Measurements from ENCODE around the gene LINGO1. TPM values are rescaled to one million over a fixed set of nuclear protein-coding genes. Genes with fewer than 3 reads are reported as not detected.

LINGO1 gene
- total RNA-seq, 1 donor from 2014 or later = 0.78 TPM

GRCh38 chr15:77622209-77622933, 10.3 kb downstream of the LINGO1 start:
- no peak for ATAC-seq
- DNase-seq (ENCODE audit: missing footprints) = peak; percentile 66
- intact Hi-C loops (cut with DNase I) = no loop called here

DNA sequence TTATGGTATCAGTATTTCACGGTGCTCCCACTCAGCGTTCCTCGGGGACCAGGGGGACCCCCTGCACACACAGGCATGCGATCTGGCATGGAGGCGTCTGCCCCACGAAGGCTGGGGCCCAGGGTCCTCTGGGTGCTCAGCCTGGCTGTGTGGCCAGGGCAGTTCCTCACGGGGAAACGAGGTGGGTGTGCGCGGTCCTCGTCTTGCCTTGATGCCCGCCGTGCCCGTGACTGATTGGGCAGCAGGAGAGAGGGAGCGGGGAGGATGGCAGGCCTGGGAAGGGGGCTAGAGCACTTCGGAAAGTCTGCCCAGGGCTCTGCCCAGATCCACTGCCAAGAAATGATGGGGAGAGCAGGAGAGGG, 10.9 kb downstream of the LINGO1 start:
- ATAC-seq = no peak
- DNase-seq (ENCODE audit: missing footprints) = peak; percentile 22
- intact Hi-C loops (cut with DNase I) = no loop called here

DNA sequence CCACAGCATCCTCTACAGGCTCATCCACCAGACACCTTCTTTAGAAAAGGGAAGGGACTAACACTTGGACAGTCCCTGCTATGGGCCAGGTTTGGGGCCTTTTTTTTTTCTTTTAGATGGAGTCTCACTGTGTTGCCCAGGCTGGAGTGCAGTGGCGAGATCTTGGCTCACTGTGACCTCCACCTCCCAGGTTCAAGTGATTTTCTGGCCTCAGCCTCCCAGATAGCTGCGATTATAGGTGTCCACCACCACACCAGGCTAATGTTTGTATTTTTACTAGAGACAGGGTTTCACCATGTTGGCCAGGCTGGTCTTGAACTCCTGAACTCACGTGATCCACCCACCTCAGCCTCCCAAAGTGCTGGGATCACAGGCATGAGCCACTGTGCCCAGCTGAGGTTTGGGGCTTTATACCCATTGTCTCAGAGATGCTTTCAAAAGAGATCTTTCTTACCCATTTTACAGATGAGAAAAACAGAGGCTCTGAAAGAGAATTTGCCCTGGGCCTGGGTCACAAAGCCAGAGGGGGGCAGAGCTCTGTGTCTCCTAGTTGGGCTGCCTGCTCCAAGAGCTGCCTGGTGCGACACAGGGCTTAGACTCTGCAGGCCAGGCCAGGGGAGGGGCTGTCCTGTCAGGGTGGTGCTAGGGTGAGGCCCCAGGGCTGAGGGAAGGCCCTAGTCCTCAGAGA, 11.6 kb downstream of the LINGO1 start:
- ATAC-seq (no peak), DNase-seq (ENCODE audit: missing footprints) (no peak)
- intact Hi-C loops (cut with DNase I) = no loop called here

- DNase-seq (ENCODE audit: missing footprints) = peak; percentile 45
- intact Hi-C loops (cut with DNase I) = no loop called here
- no peak for ATAC-seq
Measured at GRCh38 chr15:77620297-77620696, 12.4 kb downstream of the LINGO1 start.

- intact Hi-C loops (cut with DNase I) = no loop called here
- DNase-seq (ENCODE audit: missing footprints) (no peak), ATAC-seq (no peak)
Measured at GRCh38 chr15:77619883-77620282, 12.8 kb downstream of the LINGO1 start.

GRCh38 chr15:77617476-77618230, 15.1 kb downstream of the LINGO1 start:
- intact Hi-C loops (cut with DNase I) = no loop called here
- DNase-seq (ENCODE audit: missing footprints) (peak; percentile 49), ATAC-seq (no peak)

DNA sequence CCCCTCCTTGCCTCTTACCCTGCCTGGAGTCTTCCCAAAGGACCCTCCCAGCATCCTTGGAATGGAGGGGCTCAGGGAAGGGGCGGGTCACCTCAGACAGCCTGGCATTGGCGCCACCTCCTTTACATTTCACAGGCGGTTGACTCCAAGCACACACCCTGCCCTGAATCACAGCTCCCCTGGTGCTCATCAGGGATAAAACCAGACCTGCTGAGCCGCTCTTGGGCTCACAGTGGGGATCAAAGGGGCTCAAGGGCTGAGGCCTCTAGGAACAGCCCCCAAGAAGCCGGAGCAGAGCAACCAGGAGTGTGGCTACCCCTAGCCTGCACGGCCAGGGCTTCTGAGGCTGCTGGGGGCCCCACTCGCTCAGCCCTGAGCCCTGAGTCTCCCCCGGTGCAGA, 16.6 kb downstream of the LINGO1 start:
- ATAC-seq (no peak), DNase-seq (ENCODE audit: missing footprints) (peak; percentile 30)
- intact Hi-C loops (cut with DNase I) = no loop called here

DNA sequence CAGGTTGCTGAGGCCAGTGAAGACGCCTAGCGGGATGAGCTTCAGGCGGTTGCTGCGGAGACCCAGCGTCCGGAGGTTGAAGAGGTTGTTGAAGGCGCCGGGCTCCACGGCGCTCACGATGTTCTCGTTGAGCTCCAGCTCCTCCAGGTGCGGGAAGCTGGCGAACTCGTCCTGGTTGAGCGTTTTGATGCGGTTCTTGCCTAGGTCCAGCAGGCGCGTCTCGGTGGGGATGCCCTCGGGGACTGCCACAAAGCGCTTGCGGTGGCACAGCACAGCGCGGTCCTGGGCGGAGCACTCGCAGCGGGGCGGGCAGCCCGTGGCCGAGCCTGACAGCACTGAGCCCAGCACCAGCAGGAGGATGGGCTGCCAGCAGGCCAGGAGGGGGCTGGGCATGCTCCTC, 17.2 kb downstream of the LINGO1 start:
- peak; percentile 72 for DNase-seq (ENCODE audit: missing footprints)
- ATAC-seq = no peak
- intact Hi-C loops (cut with DNase I) = no loop called here

- ATAC-seq (no peak), DNase-seq (ENCODE audit: missing footprints) (peak; percentile 71)
- intact Hi-C loops (cut with DNase I) = no loop called here
Measured at GRCh38 chr15:77614251-77614806, 18.4 kb downstream of the LINGO1 start.

DNA sequence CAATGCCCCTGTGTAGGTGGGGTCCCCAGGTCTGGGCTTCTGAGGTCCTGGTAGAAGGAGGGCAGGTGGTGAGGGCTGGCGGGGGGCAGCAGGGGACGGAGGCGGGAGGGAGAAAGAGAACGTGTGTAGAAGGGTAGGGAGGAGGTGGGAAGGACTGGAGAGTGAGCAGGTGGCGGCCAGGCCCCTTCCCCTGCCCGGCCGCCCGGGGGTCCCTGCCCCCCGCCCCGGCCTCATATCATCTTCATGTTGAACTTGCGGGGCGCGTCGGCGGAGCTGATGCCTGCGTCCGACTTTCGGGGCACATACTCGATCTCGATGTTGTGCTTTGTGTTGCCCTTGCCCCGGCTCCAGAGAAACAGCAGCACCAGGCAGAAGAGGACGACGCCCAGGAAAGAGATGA, 18.9 kb downstream of the LINGO1 start:
- intact Hi-C loops (cut with DNase I) = no loop called here
- ATAC-seq = no peak
- peak; percentile 11 for DNase-seq (ENCODE audit: missing footprints)

DNA sequence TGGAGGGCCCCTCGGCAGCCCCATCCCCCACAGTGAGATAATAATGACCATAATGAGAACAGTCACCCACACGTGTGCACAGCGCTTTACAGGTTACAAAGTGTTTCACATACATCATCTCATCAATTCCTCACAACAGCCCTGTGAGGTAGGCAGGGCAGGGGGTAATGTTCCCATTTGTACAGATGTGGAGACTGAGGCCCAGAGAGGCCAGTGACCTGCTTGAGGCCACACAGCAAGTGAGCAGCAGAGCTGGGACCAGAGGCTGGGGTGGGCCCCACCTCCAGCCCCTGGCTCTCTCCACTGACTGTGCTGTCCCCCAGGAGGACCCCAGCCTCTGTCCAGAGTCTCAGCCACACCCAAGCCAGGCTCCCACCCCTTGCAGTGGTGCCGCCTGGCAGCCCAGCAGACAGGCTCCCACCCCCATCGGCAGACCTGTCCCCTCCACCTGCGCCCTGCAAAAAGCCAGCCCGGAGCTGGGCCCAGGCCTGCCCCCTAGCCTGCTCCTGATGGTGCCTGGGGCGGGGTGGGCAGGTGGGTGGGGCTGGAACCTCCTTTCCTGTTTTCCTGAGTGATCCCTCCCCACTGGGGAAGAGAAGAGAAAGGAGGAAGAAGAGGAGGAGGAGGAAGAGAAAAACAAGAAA, 19.6 kb downstream of the LINGO1 start:
- ATAC-seq = no peak
- DNase-seq (ENCODE audit: missing footprints) = peak; percentile 7
- intact Hi-C loops (cut with DNase I) = no loop called here

DNA sequence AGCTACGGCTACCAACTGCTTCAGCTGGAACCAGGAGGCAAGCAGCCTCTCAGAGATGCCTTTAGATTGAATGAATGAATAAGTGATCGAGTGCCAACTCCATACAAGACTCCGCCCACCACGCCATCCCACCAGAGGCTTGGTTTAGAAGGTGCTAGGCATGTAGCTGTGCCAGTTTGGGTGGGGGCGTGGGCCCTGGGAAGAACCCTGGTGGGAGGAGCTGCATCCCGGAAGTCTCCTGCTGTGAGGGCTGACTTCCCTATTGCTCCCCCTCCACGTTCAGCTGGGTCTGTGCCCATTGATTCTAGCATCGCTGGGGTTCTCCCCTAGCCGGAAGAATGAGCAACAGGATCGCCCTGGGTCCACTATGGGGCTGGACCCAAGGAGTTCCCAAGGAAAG, 20.9 kb downstream of the LINGO1 start:
- peak; percentile 67 for DNase-seq (ENCODE audit: missing footprints)
- ATAC-seq = no peak
- intact Hi-C loops (cut with DNase I) = no loop called here

DNA sequence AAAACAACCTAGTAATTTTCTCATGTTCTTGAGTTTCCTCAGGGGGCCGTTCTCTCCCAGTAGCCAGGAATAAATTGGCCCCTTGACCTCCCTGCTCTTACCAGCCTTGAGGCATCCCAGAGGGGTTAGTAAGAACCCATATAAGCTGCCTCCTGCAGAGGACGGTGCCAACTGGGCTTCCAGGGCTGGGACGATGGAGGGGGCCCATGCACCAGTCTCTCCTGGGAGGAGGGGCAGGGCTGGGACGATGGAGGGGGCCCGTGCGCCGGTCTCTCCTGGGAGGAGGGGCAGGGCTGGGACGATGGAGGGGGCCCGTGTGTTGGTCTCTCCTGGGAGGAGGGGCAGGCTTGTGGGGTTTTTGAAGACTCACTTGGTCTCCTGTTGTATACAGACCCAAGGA, 22.0 kb downstream of the LINGO1 start:
- ATAC-seq (no peak), DNase-seq (ENCODE audit: missing footprints) (no peak)
- intact Hi-C loops (cut with DNase I) = no loop called here

DNA sequence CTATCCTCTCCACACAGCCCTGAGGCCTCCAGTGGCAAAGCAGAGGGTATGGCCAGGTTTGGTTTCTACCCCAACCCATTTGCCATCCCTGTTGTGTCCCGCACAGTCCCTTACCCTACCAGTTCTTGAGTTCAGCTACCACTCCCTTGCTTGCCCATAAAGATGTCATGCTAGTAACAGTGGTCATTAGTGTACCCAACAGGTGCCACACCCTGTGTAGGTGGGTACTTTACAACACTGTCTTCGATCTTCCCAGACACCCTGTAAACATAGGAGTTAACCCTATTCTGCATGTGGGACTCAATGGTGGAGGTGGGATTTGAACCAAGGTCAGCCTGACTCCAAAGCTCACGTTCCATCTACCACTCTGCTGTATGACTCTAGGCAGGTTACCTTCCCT, 23.2 kb downstream of the LINGO1 start:
- no peak for DNase-seq (ENCODE audit: missing footprints)
- no peak for ATAC-seq
- intact Hi-C loops (cut with DNase I) = no loop called here

DNA sequence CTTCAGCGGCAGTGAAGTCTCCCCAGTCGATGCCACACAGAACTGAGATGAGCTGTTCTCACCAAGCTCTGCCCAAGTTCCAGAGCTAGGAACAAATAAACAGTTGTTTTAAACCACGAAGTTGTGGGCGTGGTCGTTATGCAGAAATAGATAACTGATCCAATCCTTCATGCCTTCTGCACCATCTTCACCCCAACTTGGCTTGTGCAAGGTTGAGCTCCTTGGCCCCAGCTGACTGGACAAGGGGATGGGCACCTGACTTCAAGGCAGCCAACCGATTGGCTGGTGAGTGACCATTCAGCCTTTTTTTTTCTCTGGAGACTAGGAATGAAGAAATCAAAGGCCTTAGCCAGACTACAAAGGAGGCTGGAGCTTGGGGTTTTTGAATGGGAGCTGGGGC, 23.9 kb downstream of the LINGO1 start:
- no peak for ATAC-seq
- intact Hi-C loops (cut with DNase I) = no loop called here

DNA sequence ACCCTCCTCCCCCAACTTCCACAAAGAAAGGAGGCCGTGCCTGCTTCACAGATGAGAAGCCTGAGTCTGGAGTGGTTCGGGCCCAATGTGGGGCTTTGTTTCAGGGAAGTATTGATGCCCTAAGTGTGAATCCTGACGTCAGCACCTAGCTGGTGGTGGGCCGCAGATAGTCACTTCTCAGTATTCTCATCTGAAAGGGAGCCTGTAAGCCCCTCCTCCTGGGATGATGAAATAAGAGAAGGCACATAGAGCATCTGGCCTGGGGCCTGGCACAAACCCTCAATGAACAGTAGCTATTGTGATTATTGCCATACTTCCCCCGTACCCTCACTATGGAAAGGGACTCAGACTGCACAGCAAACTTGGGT, 24.8 kb downstream of the LINGO1 start:
- intact Hi-C loops (cut with DNase I) = no loop called here
- DNase-seq (ENCODE audit: missing footprints) = peak; percentile 44
- ATAC-seq = no peak

More for the DNA sequence above, 23.9 kb downstream of the LINGO1 start:
- peak; percentile 11 for DNase-seq (ENCODE audit: missing footprints)

GRCh38 chr15:77607111-77607893, 25.4 kb downstream of the LINGO1 start:
- ATAC-seq = no peak
- peak; percentile 71 for DNase-seq (ENCODE audit: missing footprints)
- intact Hi-C loops (cut with DNase I) = no loop called here

Data from Right ventricle myocardium inferior (tissue), 1 donor.